GM19351 (cell line): ENCODE results near the gene NOTCH3.
A peak's percentile ranks its signal among the peaks of the same experiment; 100 is the strongest.

Source experiments
- ATAC-seq: cut with Tn5 transposase; IDR thresholded peaks from one replicate; pipeline ENCODE4 v1.9.1; 2021; ENCODE audit warnings: mild to moderate bottlenecking, moderate library complexity; ENCODE audit not compliant: unreplicated experiment

Gene NOTCH3

GRCh38 chr19:15125232-15126067 lies 75.3 kb downstream of the NOTCH3 start:
- ATAC-seq, result peak; percentile 81

GRCh38 chr19:15124572-15125231 lies 76.1 kb downstream of the NOTCH3 start:
- ATAC-seq, result peak; percentile 0

GRCh38 chr19:15123900-15124299 lies 76.9 kb downstream of the NOTCH3 start:
- no peak for ATAC-seq

GRCh38 chr19:15123031-15123890 lies 77.5 kb downstream of the NOTCH3 start:
- no peak for ATAC-seq

- ATAC-seq, result no peak
Observed at GRCh38 chr19:15122331-15123030, 78.3 kb downstream of the NOTCH3 start.

- ATAC-seq, result no peak
Observed at GRCh38 chr19:15120135-15121026, 80.4 kb downstream of the NOTCH3 start.

GRCh38 chr19:15118789-15119494 lies 81.9 kb downstream of the NOTCH3 start:
- no peak for ATAC-seq

- no peak for ATAC-seq
Observed at GRCh38 chr19:15118248-15118647, 82.5 kb downstream of the NOTCH3 start.

- ATAC-seq, result no peak
Observed at GRCh38 chr19:15116856-15117255, 83.9 kb downstream of the NOTCH3 start.

GRCh38 chr19:15115762-15116615 lies 84.8 kb downstream of the NOTCH3 start:
- no peak for ATAC-seq

GRCh38 chr19:15115080-15115479 lies 85.7 kb downstream of the NOTCH3 start:
- no peak for ATAC-seq

- ATAC-seq, result no peak
Observed at GRCh38 chr19:15114153-15114540, 86.6 kb downstream of the NOTCH3 start.

- no peak for ATAC-seq
Observed at GRCh38 chr19:15113245-15114152, 87.3 kb downstream of the NOTCH3 start.

- no peak for ATAC-seq
Observed at GRCh38 chr19:15112385-15112784, 88.4 kb downstream of the NOTCH3 start.

GRCh38 chr19:15111758-15112157 lies 89.0 kb downstream of the NOTCH3 start:
- ATAC-seq, result no peak

- no peak for ATAC-seq
Observed at GRCh38 chr19:15110418-15110815, 90.4 kb downstream of the NOTCH3 start.

GRCh38 chr19:15109768-15110417 lies 90.9 kb downstream of the NOTCH3 start:
- no peak for ATAC-seq
